LNCAP (cell line): Measurements from ENCODE around the gene RPS19.

Experiments used
- TF ChIP-seq, protein P1 (sequence below): fragments of 450-650 bp; IDR thresholded peaks from 2 replicates; pipeline ENCODE4 v1.5.1; 2017; ENCODE audit warnings: mild to moderate bottlenecking

The RPS19 gene

GRCh38 chr19:41860419-41861115, 512 bp downstream of the RPS19 start:
- TF ChIP-seq, protein P1, sequence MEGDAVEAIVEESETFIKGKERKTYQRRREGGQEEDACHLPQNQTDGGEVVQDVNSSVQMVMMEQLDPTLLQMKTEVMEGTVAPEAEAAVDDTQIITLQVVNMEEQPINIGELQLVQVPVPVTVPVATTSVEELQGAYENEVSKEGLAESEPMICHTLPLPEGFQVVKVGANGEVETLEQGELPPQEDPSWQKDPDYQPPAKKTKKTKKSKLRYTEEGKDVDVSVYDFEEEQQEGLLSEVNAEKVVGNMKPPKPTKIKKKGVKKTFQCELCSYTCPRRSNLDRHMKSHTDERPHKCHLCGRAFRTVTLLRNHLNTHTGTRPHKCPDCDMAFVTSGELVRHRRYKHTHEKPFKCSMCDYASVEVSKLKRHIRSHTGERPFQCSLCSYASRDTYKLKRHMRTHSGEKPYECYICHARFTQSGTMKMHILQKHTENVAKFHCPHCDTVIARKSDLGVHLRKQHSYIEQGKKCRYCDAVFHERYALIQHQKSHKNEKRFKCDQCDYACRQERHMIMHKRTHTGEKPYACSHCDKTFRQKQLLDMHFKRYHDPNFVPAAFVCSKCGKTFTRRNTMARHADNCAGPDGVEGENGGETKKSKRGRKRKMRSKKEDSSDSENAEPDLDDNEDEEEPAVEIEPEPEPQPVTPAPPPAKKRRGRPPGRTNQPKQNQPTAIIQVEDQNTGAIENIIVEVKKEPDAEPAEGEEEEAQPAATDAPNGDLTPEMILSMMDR = no peak

- TF ChIP-seq, protein P1 = no peak
Observed at GRCh38 chr19:41861116-41861768, 1.2 kb downstream of the RPS19 start.

DNA sequence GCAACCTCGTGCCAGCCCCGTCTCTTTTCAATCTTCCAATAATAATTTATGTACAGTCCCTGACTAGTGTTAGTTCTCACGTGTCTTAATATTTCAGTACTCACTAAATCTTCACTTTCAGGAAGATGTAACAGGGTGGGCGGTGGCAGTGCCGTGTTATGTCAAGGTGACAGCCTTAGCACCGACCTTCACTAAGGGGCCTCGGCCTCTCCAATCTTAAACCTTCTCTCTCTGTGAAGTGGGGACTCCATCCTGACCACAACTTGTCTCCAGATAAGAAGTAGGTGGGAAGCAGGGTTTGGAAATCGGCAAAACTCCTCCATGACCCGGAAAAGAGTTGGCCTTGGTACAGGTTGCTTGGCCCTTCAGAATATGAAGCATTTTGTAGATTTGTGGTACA, 1.8 kb downstream of the RPS19 start:
- TF ChIP-seq, protein P1 = no peak

- TF ChIP-seq, protein P1 = no peak
Observed at GRCh38 chr19:41862445-41862986, 2.5 kb downstream of the RPS19 start.

GRCh38 chr19:41863209-41863931, 3.3 kb downstream of the RPS19 start:
- TF ChIP-seq, protein P1 = no peak

DNA sequence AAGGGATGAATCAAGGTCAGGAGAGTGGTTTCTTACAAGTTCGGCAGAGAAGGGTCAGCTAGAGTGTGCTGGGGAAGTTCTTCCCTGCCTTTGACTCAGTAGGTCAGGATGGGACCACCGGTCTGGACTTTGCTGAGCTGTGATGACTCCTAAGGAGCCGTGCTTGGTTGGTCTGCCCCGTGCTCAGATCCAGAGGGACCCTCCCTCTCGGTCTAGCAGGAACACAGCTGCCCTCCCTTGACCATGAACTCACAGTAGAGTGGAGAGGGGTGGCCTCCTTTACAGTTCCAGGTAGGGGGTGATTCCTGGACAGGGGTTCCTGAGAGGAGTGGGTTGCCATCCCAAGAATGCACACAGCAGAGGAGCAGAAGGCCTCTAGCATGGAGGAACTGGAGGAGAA, 4.3 kb downstream of the RPS19 start:
- TF ChIP-seq, protein P1 = no peak

DNA sequence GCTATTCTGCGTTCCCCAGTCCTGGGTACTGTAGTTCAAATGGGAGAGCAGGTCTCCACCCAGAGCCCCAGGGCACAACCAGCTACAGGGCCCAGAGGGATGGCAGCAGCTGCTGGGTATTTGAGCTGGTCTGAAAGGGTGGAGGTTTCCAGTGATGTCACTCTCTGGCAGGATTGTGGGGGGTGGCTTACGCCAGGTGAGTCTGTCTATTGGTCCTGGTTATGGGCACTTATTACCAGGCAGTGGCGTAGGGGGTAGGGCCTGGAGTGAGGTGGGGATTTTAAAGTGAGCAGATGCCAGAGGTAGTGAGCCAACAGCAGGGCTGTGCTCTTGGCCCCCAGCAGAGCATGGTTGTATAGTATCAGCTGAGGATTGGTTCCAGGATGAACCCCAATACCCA, 6.2 kb downstream of the RPS19 start:
- TF ChIP-seq, protein P1 = no peak
